Lower lobe of right lung (tissue), 2 donors: ENCODE results near the gene RPAP3. TPM values are rescaled to one million over a fixed set of nuclear protein-coding genes. Genes with fewer than 3 reads are reported as not detected.

Source experiments
- ATAC-seq, 2 donors: fragments of 200-7000 bp; cut with Tn5 transposase; one replicate each; pipeline ENCODE4 v1.9.1; 2020 to 2022; ENCODE audit warnings: mild to moderate bottlenecking in 2 of 2, moderate library complexity in 2 of 2
- DNase-seq: peaks from one replicate; pipeline ENCODE4 v3.0.0-alpha.2; 2020
- H3K27ac ChIP-seq: fragments of 200-600 bp; one replicate; pipeline ENCODE4 v1.8.0; 2022
- H3K27me3 ChIP-seq: fragments of 200-600 bp; one replicate; pipeline ENCODE4 v1.8.0; 2022; ENCODE audit warnings: low read depth
- H3K36me3 ChIP-seq: fragments of 200-600 bp; one replicate; pipeline ENCODE4 v1.8.0; 2022; ENCODE audit warnings: mild to moderate bottlenecking
- H3K4me1 ChIP-seq: fragments of 200-600 bp; one replicate; pipeline ENCODE4 v1.8.0; 2022
- H3K4me3 ChIP-seq: fragments of 200-600 bp; one replicate; pipeline ENCODE4 v1.8.0; 2022; ENCODE audit warnings: mild to moderate bottlenecking
- H3K9me3 ChIP-seq: fragments of 200-600 bp; one replicate; pipeline ENCODE4 v1.8.0; 2022
- CTCF ChIP-seq: fragments of 200-600 bp; IDR thresholded peaks from one replicate; pipeline ENCODE4 v1.8.0; 2022; ENCODE audit warnings: antibody characterized with exemption, mild to moderate bottlenecking
- intact Hi-C: fragments of 100-400 bp; cut with DNase I; formaldehyde crosslinking; loops from one replicate; pipeline ENCODE4 v1.11.0; 2022
- total RNA-seq: library from RNA; stranded (reverse); fragmentation: NEBNext Ultra II Directional; extraction: Animal tissue kit (Norgen Biotek cat#: 25700); gene quantifications from one replicate; pipeline ENCODE4 v1.2.1, GENCODE V29; 2021
- donor health status: DM: no; HTN: yes; CAD: no; lungs with severe emphysema.

The RPAP3 gene
- total RNA-seq, 1 donor from 2014 or later = 20.2 TPM

- Histone ChIP-seq H3K4me1 (peaks cover 47% of the 10 kb centered on the region), H3K4me3 (no peak overlapping the region), H3K36me3 (no peaks in the 10 kb centered on the region), H3K27me3 (no peaks in the 10 kb centered on the region), H3K9me3 (no peaks in the 10 kb centered on the region), H3K27ac (no peak overlapping the region)
- no peak for DNase-seq
- intact Hi-C loops = no loop called here
- ATAC-seq = no peak
- no peak for TF ChIP-seq CTCF
Observed at GRCh38 chr12:47712171-47712570, 6.3 kb upstream of the RPAP3 start.

- H3K4me1 ChIP-seq = peaks cover 44% of the 10 kb centered on the region
- no peak for TF ChIP-seq CTCF
- no peaks in the 10 kb centered on the region for H3K9me3 ChIP-seq
- H3K27ac ChIP-seq = no peak overlapping the region
- H3K27me3 ChIP-seq = no peaks in the 10 kb centered on the region
- intact Hi-C loops = no loop called here
- no peaks in the 10 kb centered on the region for H3K36me3 ChIP-seq
- DNase-seq (no peak), ATAC-seq (no peak)
- no peak overlapping the region for H3K4me3 ChIP-seq
Observed at GRCh38 chr12:47711448-47711847, 5.6 kb upstream of the RPAP3 start.

- no peak for ATAC-seq
- intact Hi-C loops = no loop called here
- Histone ChIP-seq H3K4me1 (peaks cover 36% of the 10 kb centered on the region), H3K27me3 (no peaks in the 10 kb centered on the region), H3K27ac (no peak overlapping the region), H3K4me3 (no peak overlapping the region), H3K9me3 (no peaks in the 10 kb centered on the region), H3K36me3 (no peaks in the 10 kb centered on the region)
- no peak for TF ChIP-seq CTCF
- DNase-seq = no peak
Observed at GRCh38 chr12:47710278-47710677, 4.4 kb upstream of the RPAP3 start.

GRCh38 chr12:47709671-47710070 is 3.8 kb upstream of the RPAP3 start:
- H3K27ac ChIP-seq = no peak overlapping the region
- H3K9me3 ChIP-seq = no peaks in the 10 kb centered on the region
- DNase-seq = no peak
- H3K4me3 ChIP-seq = no peak overlapping the region
- no peaks in the 10 kb centered on the region for H3K27me3 ChIP-seq
- peaks cover 35% of the 10 kb centered on the region for H3K4me1 ChIP-seq
- intact Hi-C loops = no loop called here
- no peak for ATAC-seq
- TF ChIP-seq CTCF = no peak
- no peaks in the 10 kb centered on the region for H3K36me3 ChIP-seq

- DNase-seq = no peak
- no peak for TF ChIP-seq CTCF
- no peak overlapping the region for H3K4me3 ChIP-seq
- ATAC-seq = no peak
- no peaks in the 10 kb centered on the region for H3K9me3 ChIP-seq
- H3K27ac ChIP-seq = no peak overlapping the region
- no peaks in the 10 kb centered on the region for H3K36me3 ChIP-seq
- H3K27me3 ChIP-seq = no peaks in the 10 kb centered on the region
- intact Hi-C loops = no loop called here
- peaks cover 33% of the 10 kb centered on the region for H3K4me1 ChIP-seq
Observed at GRCh38 chr12:47709237-47709636, 3.4 kb upstream of the RPAP3 start.
